Keratinocyte (primary cell): ENCODE data around the gene BAHD1. TPM values are rescaled to one million over a fixed set of nuclear protein-coding genes. Genes with fewer than 3 reads are reported as not detected.
A peak's percentile ranks its signal among the peaks of the same experiment; 100 is the strongest.

Source experiments
- DNase-seq: peaks from one replicate; pipeline ENCODE4 v3.0.0-alpha.2; 2011; ENCODE audit warnings: low read depth, missing footprints, low spot score
- FAIRE-seq: peaks from 2 replicates; lab custom pipeline; 2011; peaks lifted over from hg19 to GRCh38; lab: Jason Lieb, UNC
- H2AFZ ChIP-seq: 2 replicates; pipeline ENCODE4 v1.6.0; 2012; ENCODE audit warnings: low read length, control low read depth, inconsistent platforms; ENCODE audit not compliant: control insufficient read depth
- H3K27ac ChIP-seq: 2 replicates; pipeline ENCODE4 v1.5.1; 2011; ENCODE audit warnings: low read length; ENCODE audit not compliant: control insufficient read depth, insufficient read depth
- H3K27me3 ChIP-seq: 3 replicates; pipeline ENCODE4 v1.6.0; 2011; ENCODE audit warnings: low read length; ENCODE audit not compliant: control insufficient read depth, insufficient read depth; ENCODE audit errors: extremely low read depth
- H3K36me3 ChIP-seq, 2 experiments: 2 replicates in 1 of 2; 3 replicates in 1 of 2; pipeline ENCODE4 v1.5.1; 2011; ENCODE audit warnings: low read length in 2 of 2, mild to moderate bottlenecking in 1 of 2; ENCODE audit not compliant: control insufficient read depth in 2 of 2, insufficient read depth in 2 of 2; ENCODE audit errors: extremely low read depth in 1 of 2
- H3K4me1 ChIP-seq: 3 replicates; pipeline ENCODE4 v1.5.1; 2011; ENCODE audit warnings: low read length; ENCODE audit not compliant: control insufficient read depth, insufficient read depth; ENCODE audit errors: extremely low read depth
- H3K4me2 ChIP-seq: 3 replicates; pipeline ENCODE4 v1.6.0; 2011; ENCODE audit warnings: low read depth, low read length; ENCODE audit not compliant: control insufficient read depth, insufficient read depth; ENCODE audit errors: extremely low read depth
- H3K4me3 ChIP-seq, 3 experiments: fragments of 200-600 bp in 1 of 3; sonication (generic) in 1 of 3; 2 replicates in 2 of 3; 3 replicates in 1 of 3; pipeline ENCODE4 v1.5.1; 2011 to 2016; ENCODE audit warnings: low read length in 3 of 3, mild to moderate bottlenecking in 3 of 3, control low read depth in 2 of 3, inconsistent platforms in 1 of 3, low read depth in 1 of 3, mixed read lengths in 1 of 3, mixed run types in 1 of 3, moderate library complexity in 1 of 3; ENCODE audit not compliant: control insufficient read depth in 2 of 3, insufficient read depth in 2 of 3; ENCODE audit errors: extremely low read depth in 1 of 3
- H3K79me2 ChIP-seq: 2 replicates; pipeline ENCODE4 v1.6.0; 2012; ENCODE audit warnings: low read length; ENCODE audit not compliant: control insufficient read depth, insufficient read depth
- H3K9ac ChIP-seq: 3 replicates; pipeline ENCODE4 v1.6.0; 2011; ENCODE audit warnings: low read length; ENCODE audit not compliant: control insufficient read depth, insufficient read depth; ENCODE audit errors: extremely low read depth
- H3K9me1 ChIP-seq: 3 replicates; pipeline ENCODE4 v1.6.0; 2011; ENCODE audit warnings: low read length; ENCODE audit not compliant: control insufficient read depth, insufficient read depth; ENCODE audit errors: extremely low read depth
- H3K9me3 ChIP-seq: 2 replicates; pipeline ENCODE4 v1.5.1; 2012; ENCODE audit warnings: low read depth, low read length; ENCODE audit not compliant: control insufficient read depth
- H4K20me1 ChIP-seq: 3 replicates; pipeline ENCODE4 v1.6.0; 2011; ENCODE audit warnings: low read length; ENCODE audit not compliant: control insufficient read depth, insufficient read depth; ENCODE audit errors: extremely low read depth
- EZH2 ChIP-seq: IDR thresholded peaks from one replicate; pipeline ENCODE4 v1.6.1; 2012; ENCODE audit warnings: inconsistent platforms, mild to moderate bottlenecking, low read length, moderate library complexity
- dilution Hi-C: fragments of 300-500 bp; cut with MboI; formaldehyde crosslinking; loops from one replicate; pipeline ENCODE4 v1.7.0; 2020; ENCODE audit warnings: low sequenced_read_pairs; ENCODE audit not compliant: extremely low pct_ligation_motif_present
- polyA plus RNA-seq, 5 experiments: library from polyadenylated mRNA; depleted of rRNA in 3 of 5; stranded (reverse) in 3 of 5; stranded (forward) in 1 of 5; unstranded in 1 of 5; fragments of >200 nt; gene quantifications; 1 replicate in 1 of 5; 2 replicates in 3 of 5; 3 replicates in 1 of 5; pipeline versions ENCODE4 v1.2.1 to v1.2.3, GENCODE V29; 2011 to 2012; ENCODE audit warnings: missing spikeins in 2 of 5, low read depth in 1 of 5, low replicate concordance in 1 of 5
- TF ChIP-seq, protein P1 (sequence below), 3 experiments: IDR thresholded peaks in 1 of 3; conservative IDR thresholded peaks in 1 of 3; optimal IDR thresholded peaks in 1 of 3; 2 replicates in 2 of 3; 3 replicates in 1 of 3; pipeline versions ENCODE3 to v1.5.1; 2011; ENCODE audit warnings: low read length in 3 of 3, mild to moderate bottlenecking in 3 of 3, moderate library complexity in 2 of 3, control low read depth in 1 of 3, inconsistent platforms in 1 of 3; ENCODE audit not compliant: insufficient read depth in 2 of 3; ENCODE audit errors: extremely low read depth in 1 of 3

The BAHD1 gene
- polyA plus RNA-seq, 1 donor (not counting 4 experiments of a cell fraction or from before 2014, with no cell fraction given): 4.8 TPM

DNA sequence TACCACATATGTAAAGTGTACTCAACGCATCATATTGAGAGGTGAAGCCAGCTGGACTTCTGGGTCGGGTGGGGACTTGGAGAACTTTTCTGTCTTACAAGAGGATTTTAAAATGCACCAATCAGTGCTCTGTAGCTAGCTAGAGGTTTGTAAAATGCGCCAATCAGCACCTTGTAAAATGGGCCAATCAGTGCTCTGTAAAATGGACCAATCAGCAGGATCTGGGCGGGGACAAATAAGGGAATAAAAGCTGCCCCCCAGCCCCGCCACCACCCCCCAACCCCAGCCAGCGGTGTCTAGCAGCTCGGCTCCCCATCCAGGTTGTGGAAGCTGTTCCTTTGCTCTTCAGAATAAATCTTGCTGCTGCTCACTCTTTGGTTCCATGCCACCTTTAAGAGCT, 41.4 kb upstream of the BAHD1 start:
- TF ChIP-seq, protein P1, sequence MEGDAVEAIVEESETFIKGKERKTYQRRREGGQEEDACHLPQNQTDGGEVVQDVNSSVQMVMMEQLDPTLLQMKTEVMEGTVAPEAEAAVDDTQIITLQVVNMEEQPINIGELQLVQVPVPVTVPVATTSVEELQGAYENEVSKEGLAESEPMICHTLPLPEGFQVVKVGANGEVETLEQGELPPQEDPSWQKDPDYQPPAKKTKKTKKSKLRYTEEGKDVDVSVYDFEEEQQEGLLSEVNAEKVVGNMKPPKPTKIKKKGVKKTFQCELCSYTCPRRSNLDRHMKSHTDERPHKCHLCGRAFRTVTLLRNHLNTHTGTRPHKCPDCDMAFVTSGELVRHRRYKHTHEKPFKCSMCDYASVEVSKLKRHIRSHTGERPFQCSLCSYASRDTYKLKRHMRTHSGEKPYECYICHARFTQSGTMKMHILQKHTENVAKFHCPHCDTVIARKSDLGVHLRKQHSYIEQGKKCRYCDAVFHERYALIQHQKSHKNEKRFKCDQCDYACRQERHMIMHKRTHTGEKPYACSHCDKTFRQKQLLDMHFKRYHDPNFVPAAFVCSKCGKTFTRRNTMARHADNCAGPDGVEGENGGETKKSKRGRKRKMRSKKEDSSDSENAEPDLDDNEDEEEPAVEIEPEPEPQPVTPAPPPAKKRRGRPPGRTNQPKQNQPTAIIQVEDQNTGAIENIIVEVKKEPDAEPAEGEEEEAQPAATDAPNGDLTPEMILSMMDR (optimal IDR thresholded peaks at IDR 0.05 in 1 of 3, IDR thresholded peaks at IDR 0.05 in 1 of 3, conservative IDR thresholded peaks at IDR 0.05 in 1 of 3; ENCODE audit: extremely low read depth in 1 of 3, insufficient read depth in 2 of 3, low read length in 3 of 3): no peak
- no peak for TF ChIP-seq EZH2
- Histone ChIP-seq H3K9me1 (no peaks in the 10 kb centered on the region), H3K4me1 (no peaks in the 10 kb centered on the region), H3K4me2 (no peak overlapping the region), H3K9ac (no peak overlapping the region), H3K9me3 (no peaks in the 10 kb centered on the region), H3K27me3 (no peaks in the 10 kb centered on the region), H4K20me1 (no peaks in the 10 kb centered on the region), H3K79me2 (no peaks in the 10 kb centered on the region), H3K4me3 (no peak overlapping the region), H2AFZ (no peak overlapping the region), H3K36me3 (no peaks in the 10 kb centered on the region), H3K27ac (no peak overlapping the region)
- no peak for FAIRE-seq
- DNase-seq: no peak
- dilution Hi-C loops: no loop called here

DNA sequence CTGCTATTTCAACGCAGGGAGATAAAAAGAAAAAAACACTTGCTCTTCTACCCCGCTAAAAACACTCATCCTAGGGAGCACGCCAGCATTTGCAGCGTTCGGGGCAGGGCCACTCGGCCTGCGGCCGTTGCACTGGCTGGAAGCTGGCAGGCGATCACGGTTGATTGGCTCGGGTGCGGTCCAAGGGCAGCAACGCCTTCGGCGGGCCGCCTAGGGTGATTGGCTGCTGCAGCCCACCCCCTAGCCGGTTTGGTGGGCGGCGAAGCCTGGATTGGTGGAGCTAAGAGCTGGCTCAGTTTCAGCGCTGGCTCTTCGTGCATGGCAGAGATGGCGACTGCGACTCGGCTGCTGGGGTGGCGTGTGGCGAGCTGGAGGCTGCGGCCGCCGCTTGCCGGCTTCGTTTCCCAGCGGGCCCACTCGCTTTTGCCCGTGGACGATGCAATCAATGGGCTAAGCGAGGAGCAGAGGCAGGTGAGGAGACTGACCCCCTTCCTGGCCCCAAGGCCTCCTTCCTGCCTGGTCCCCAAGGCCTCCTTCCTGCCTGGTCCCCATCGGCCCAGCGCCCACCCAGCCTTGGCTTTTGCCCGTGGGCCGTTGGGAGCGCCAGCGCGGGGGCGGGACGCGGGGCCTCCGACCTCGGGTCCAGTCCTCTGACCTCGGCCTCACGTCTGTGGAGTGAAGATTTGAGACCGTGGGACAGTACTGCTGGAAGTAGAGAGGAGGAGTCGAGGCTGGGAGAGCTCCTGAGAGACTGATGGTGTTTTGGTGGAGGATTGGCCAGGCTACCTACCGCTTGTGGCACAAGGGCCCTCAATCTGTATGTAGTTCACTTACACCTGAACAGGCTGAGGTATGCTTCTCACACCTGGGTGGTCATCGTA, 35.0 kb upstream of the BAHD1 start, which contains the start of gene IVD:
IVD (plus strand) TSS at position 295 of the 881 bp plus-strand sequence; CDS start at position 328, 33 bp downstream.
- peak; percentile 43 for FAIRE-seq
- Histone ChIP-seq H3K36me3 (peaks cover 0 to 4% of the 10 kb centered on the region in 2 experiments), H3K4me1 (peaks cover 11% of the 10 kb centered on the region), H3K4me3 (peak within 1 kb of the TSS; percentile 42 to 46 (median 44)), H3K9me3 (no peaks in the 10 kb centered on the region), H3K9me1 (no peaks in the 10 kb centered on the region), H3K27ac (peak within 1 kb of the TSS; percentile 18), H3K79me2 (no peaks in the 10 kb centered on the region), H2AFZ (peak within 1 kb of the TSS; percentile 74), H3K27me3 (no peaks in the 10 kb centered on the region), H4K20me1 (no peaks in the 10 kb centered on the region), H3K9ac (peak within 1 kb of the TSS; percentile 52), H3K4me2 (peak within 1 kb of the TSS; percentile 67)
- no peak for DNase-seq
- TF ChIP-seq, protein P1 (optimal IDR thresholded peaks at IDR 0.05 in 1 of 3, IDR thresholded peaks at IDR 0.05 in 1 of 3, conservative IDR thresholded peaks at IDR 0.05 in 1 of 3; ENCODE audit: extremely low read depth in 1 of 3, insufficient read depth in 2 of 3, low read length in 3 of 3): no peak
- TF ChIP-seq EZH2: no peak
- dilution Hi-C loops: no loop called here
